K562 (cell line): ENCODE measurements around the gene ABCC11. TPM values are rescaled to one million over a fixed set of nuclear protein-coding genes. Genes with fewer than 3 reads are reported as not detected.

Experiments
- ATAC-seq: fragments of 200-7000 bp; cut with Tn5 transposase; 3 replicates; pipeline ENCODE4 v1.9.1; 2020; ENCODE audit warnings: moderate library complexity
- BruUV-seq: library from RNA; stranded (reverse); fragments of 400-500 nt; replicated peaks from 2 replicates; lab custom pipeline; 2021; lab: Mats Ljungman, UMichigan
- CTCF ChIA-PET: fragments of 300-600 bp; formaldehyde crosslinking; extraction: SDS; loops from one replicate; lab custom pipeline; 2021; ENCODE audit warnings: low intra/inter-chr PET ratio; lab: Yijun Ruan, JAX
- POLR2A ChIA-PET: fragments of 300-600, 350-650 bp; sonication (Branson Sonifier 250); formaldehyde crosslinking; extraction: SDS; loops from one replicate; lab custom pipeline; 2021; ENCODE audit warnings: antibody characterized with exemption, inconsistent platforms; lab: Yijun Ruan, JAX
- DNase-seq, 4 experiments: peaks; one replicate each; pipeline versions ENCODE4 v3.0.0 to v3.0.0-alpha.2; 2011 to 2018; ENCODE audit warnings: low spot score in 3 of 4, mixed read lengths in 3 of 4; ENCODE audit errors: extremely low read depth in 1 of 4
- FAIRE-seq: peaks from 2 replicates; lab custom pipeline; 2011; peaks lifted over from hg19 to GRCh38; lab: Jason Lieb, UNC
- H2AFZ ChIP-seq: 2 replicates; pipeline ENCODE4 v1.6.0; 2011; ENCODE audit warnings: low read depth, low read length, control low read depth, inconsistent platforms
- H3K27ac ChIP-seq: fragments of 200-600 bp; 3 replicates; pipeline ENCODE4 v1.8.0; 2011; ENCODE audit warnings: low read depth, mild to moderate bottlenecking, control low read depth, inconsistent platforms, low read length, moderate library complexity, mixed read lengths; ENCODE audit errors: extremely low read depth
- H3K27me3 ChIP-seq, 2 experiments: fragments of 300-600 bp in 1 of 2; 2 replicates in 1 of 2; 3 replicates in 1 of 2; pipeline versions ENCODE4 v1.6.0 to v1.8.0; 2011; ENCODE audit warnings: inconsistent platforms in 2 of 2, low read length in 2 of 2, mild to moderate bottlenecking in 1 of 2, mixed read lengths in 1 of 2, moderate library complexity in 1 of 2; ENCODE audit not compliant: control insufficient read depth in 2 of 2, insufficient read depth in 2 of 2
- H3K36me3 ChIP-seq: fragments of 300-600 bp; 3 replicates; pipeline ENCODE4 v1.8.0; 2011; ENCODE audit warnings: mild to moderate bottlenecking, low read length, inconsistent platforms; ENCODE audit not compliant: control insufficient read depth, insufficient read depth
- H3K4me1 ChIP-seq, 2 experiments: fragments of 200-600 bp in 1 of 2; replicated peaks in 1 of 2; 2 replicates in 1 of 2; 3 replicates in 1 of 2; pipeline versions ENCODE4 v1.5.1 to v1.8.0; 2011; ENCODE audit warnings: inconsistent platforms in 2 of 2, low read length in 2 of 2, mild to moderate bottlenecking in 1 of 2, mixed read lengths in 1 of 2, moderate library complexity in 1 of 2; ENCODE audit not compliant: control insufficient read depth in 2 of 2, insufficient read depth in 2 of 2
- H3K4me2 ChIP-seq: 2 replicates; pipeline ENCODE4 v1.6.1; 2011; ENCODE audit warnings: low read length, control low read depth, inconsistent platforms, mixed read lengths; ENCODE audit not compliant: insufficient read depth
- H3K4me3 ChIP-seq: fragments of 200-600 bp; sonication (generic), shearing (Covaris generic); 2 replicates; pipeline ENCODE4 v1.5.1; 2016; ENCODE audit warnings: control low read depth, inconsistent platforms
- H3K79me2 ChIP-seq: fragments of 200-600 bp; 3 replicates; pipeline ENCODE4 v1.8.0; 2011; ENCODE audit warnings: low read length, inconsistent platforms; ENCODE audit not compliant: control insufficient read depth, insufficient read depth
- H3K9ac ChIP-seq, 2 experiments: 2 replicates each; pipeline versions ENCODE4 v1.6.0 to v1.6.1; 2011; ENCODE audit warnings: low read depth in 2 of 2, low read length in 2 of 2, control low read depth in 1 of 2, inconsistent platforms in 1 of 2, mild to moderate bottlenecking in 1 of 2, mixed read lengths in 1 of 2; ENCODE audit not compliant: insufficient read depth in 1 of 2
- H3K9me1 ChIP-seq: one replicate; pipeline ENCODE4 v1.6.0; 2011; ENCODE audit warnings: inconsistent platforms, mild to moderate bottlenecking, low read length, moderate library complexity; ENCODE audit not compliant: control insufficient read depth, insufficient read depth
- H3K9me3 ChIP-seq: replicated peaks from 2 replicates; pipeline ENCODE4 v1.5.1; 2011; ENCODE audit warnings: low read depth, low read length, inconsistent platforms; ENCODE audit not compliant: control insufficient read depth, insufficient read depth
- H4K20me1 ChIP-seq: replicated peaks from 2 replicates; pipeline ENCODE4 v1.6.1; 2011; ENCODE audit warnings: low read length, inconsistent platforms, mixed read lengths; ENCODE audit not compliant: control insufficient read depth, insufficient read depth
- CHCHD3 ChIP-seq: fragments of 250-450 bp; sonication (Bioruptor Pico); IDR thresholded peaks from 2 replicates; pipeline ENCODE4 v2.1.2; 2022; ENCODE audit warnings: mild to moderate bottlenecking
- CREM ChIP-seq: IDR thresholded peaks from 2 replicates; pipeline ENCODE4 v1.6.1; 2014; ENCODE audit warnings: antibody characterized with exemption, low read depth
- DACH1 ChIP-seq: fragments of 450-650 bp; IDR thresholded peaks from 2 replicates; pipeline ENCODE4 v1.6.1; 2018; ENCODE audit not compliant: partially characterized antibody
- ETV5 ChIP-seq: sonication (generic); formaldehyde crosslinking; IDR thresholded peaks from 2 replicates; pipeline ENCODE4 v1.4.0; 2020; ENCODE audit warnings: low read depth, mild to moderate bottlenecking, missing genetic modification reagents
- MECOM ChIP-seq: fragments of 250-450 bp; sonication (Bioruptor Pico); IDR thresholded peaks from 2 replicates; pipeline ENCODE4 v1.8.0; 2022; ENCODE audit warnings: inconsistent platforms
- MYC ChIP-seq, 2 experiments: fragments of 250-450 bp in 1 of 2; sonication (Bioruptor Pico) in 1 of 2; IDR thresholded peaks; 2 replicates each; pipeline versions ENCODE4 v1.5.1 to v1.6.1; 2012 to 2021; ENCODE audit warnings: low read depth in 2 of 2, borderline replicate concordance in 1 of 2, improper control_type of control experiment in 1 of 2, low read length in 1 of 2, mild to moderate bottlenecking in 1 of 2, moderate library complexity in 1 of 2
- NR2C1 ChIP-seq, 2 experiments: fragments of 450-650 bp; IDR thresholded peaks; 2 replicates each; pipeline ENCODE4 v1.6.1; 2017; ENCODE audit warnings: mild to moderate bottlenecking in 2 of 2, antibody characterized with exemption in 1 of 2, inconsistent platforms in 1 of 2, missing compliant biosample characterization in 1 of 2, missing genetic modification characterization in 1 of 2
- SP1 ChIP-seq: sonication (generic); formaldehyde crosslinking; IDR thresholded peaks from 2 replicates; pipeline ENCODE4 v1.8.1; 2022; ENCODE audit warnings: mild to moderate bottlenecking, missing genetic modification reagents
- SPI1 ChIP-seq: IDR thresholded peaks from 2 replicates; pipeline ENCODE4 v1.6.1; 2011; ENCODE audit warnings: low read depth, low read length, control low read depth, borderline replicate concordance
- SRF ChIP-seq, 2 experiments: fragments of 250-450, 450-650 bp in 1 of 2; sonication (Bioruptor Pico) in 1 of 2; sonication (generic) in 1 of 2; formaldehyde crosslinking; IDR thresholded peaks; 2 replicates each; pipeline versions ENCODE4 v1.5.0 to v1.5.1; 2020 to 2022; ENCODE audit warnings: mild to moderate bottlenecking in 1 of 2, missing genetic modification reagents in 1 of 2
- ZNF384 ChIP-seq: IDR thresholded peaks from 2 replicates; pipeline ENCODE4 v1.6.1; 2012; ENCODE audit warnings: low read depth, low read length, improper control_type of control experiment
- WGBS: fragments of 100-300 bp; shearing (Covaris generic); methylation state at CpG from one replicate; pipeline ENCODE4 v1.1.6; 2016; ENCODE audit warnings: low coverage, mixed read lengths; ENCODE audit not compliant: insufficient coverage; ENCODE audit errors: missing lambda C conversion rate; 5-methylcytosine and 5-hydroxymethylcytosine counted together
- in situ Hi-C: fragments of 300-500 bp; cut with MboI; formaldehyde crosslinking; loops from 4 replicates; pipeline ENCODE4 v1.15.0; 2018; ENCODE audit warnings: inconsistent platforms, mixed read lengths
- intact Hi-C: fragments of 100-400 bp; cut with micrococcal nuclease; formaldehyde crosslinking; loops from 2 replicates; pipeline ENCODE4 v1.14.2; 2022
- polyA plus RNA-seq, 8 experiments: library from polyadenylated mRNA; depleted of rRNA in 4 of 8; stranded (reverse) in 5 of 8; unstranded in 3 of 8; fragments of >200 nt; fragmentation: Nextera tagmentation in 2 of 8; fragmentation: Illumina TruSeq in 1 of 8; extraction: Ambion mirVana in 2 of 8; extraction: Trizol in 1 of 8; gene quantifications; 2 replicates each; pipeline versions ENCODE4 v1.2.1 to v1.2.3, GENCODE V29; 2011 to 2014; ENCODE audit warnings: inconsistent platforms in 1 of 8, missing spikeins in 1 of 8
- total RNA-seq, 7 experiments: library from RNA; depleted of rRNA in 6 of 7; stranded (reverse); fragments of >200 nt in 6 of 7; fragmentation: Illumina TruSeq in 2 of 7; extraction: Trizol in 2 of 7; gene quantifications; 2 replicates each; pipeline versions ENCODE4 v1.2.1 to v1.2.3, GENCODE V29; 2011 to 2021; ENCODE audit warnings: low replicate concordance in 1 of 7
- TF ChIP-seq, protein P1 (sequence below): sonication (generic); formaldehyde crosslinking; IDR thresholded peaks from 2 replicates; pipeline ENCODE4 v1.8.0; 2022; ENCODE audit warnings: mild to moderate bottlenecking, missing genetic modification reagents, borderline replicate concordance
- TF ChIP-seq, protein P2 (sequence below): conservative IDR thresholded peaks from 2 replicates; pipeline ENCODE4 v1.6.1; 2011; ENCODE audit warnings: low read depth, mild to moderate bottlenecking, low read length; ENCODE audit not compliant: control insufficient read depth

Gene ABCC11
- total and polyA plus RNA-seq, 9 of the 15 experiments (the other 6 are each of a cell fraction or from before 2014, with no cell fraction given), result 0.04 to 0.14 (median 0.04) TPM; not detected in 6

DNA sequence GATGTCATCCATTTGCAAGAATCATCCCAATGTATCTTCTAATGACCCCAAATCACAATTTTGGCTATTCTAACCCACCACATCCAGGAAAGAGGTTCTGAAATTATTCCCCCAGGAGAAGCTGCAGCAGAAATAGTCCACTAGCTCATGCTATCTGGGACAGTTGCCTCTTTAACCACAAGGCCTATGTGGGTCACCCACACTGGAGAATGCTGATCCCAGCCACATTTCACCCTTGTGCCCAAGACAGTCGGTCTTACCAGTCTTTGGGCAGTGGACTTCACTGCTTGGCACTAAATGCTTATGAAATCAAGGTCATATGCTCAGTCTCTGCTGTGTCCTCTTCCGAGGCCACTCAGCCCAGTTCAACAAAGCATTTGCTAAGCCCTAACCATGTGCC, 118.6 kb downstream of the ABCC11 start:
- in situ Hi-C loops (no loop called here), intact Hi-C loops (no loop called here)
- no peak for FAIRE-seq
- Histone ChIP-seq H3K9me3 (no peaks in the 10 kb centered on the region), H3K9me1 (no peaks in the 10 kb centered on the region), H3K9ac (no peak overlapping the region), H3K36me3 (no peaks in the 10 kb centered on the region), H2AFZ (no peak overlapping the region), H3K4me1 (no peaks in the 10 kb centered on the region; a peak in 1 of 5 replicates), H3K4me2 (no peak overlapping the region), H4K20me1 (no peaks in the 10 kb centered on the region; the same call in 1 of the 2 replicates), H3K4me3 (no peak overlapping the region), H3K79me2 (no peaks in the 10 kb centered on the region), H3K27ac (no peak overlapping the region), H3K27me3 (peaks cover 0 to 17% of the 10 kb centered on the region in 2 experiments; a peak in 2 of 5 replicates)
- POLR2A ChIA-PET, result no interaction called here
- no peak for DNase-seq
- 0% methylated on average over 2 of the region's 2 CpGs for WGBS
- BruUV-seq, result no TSS peak
- ATAC-seq, result no peak
- CTCF ChIA-PET, result no interaction called here
- TF ChIP-seq SP1, result no peak
- TF ChIP-seq SPI1, result no peak
- no peak for TF ChIP-seq MYC (IDR thresholded peaks at IDR 0.05; ENCODE audit: low read depth, low read length)
- no peak for TF ChIP-seq MYC (CRISPR knock-in tag; IDR thresholded peaks at IDR 0.05; ENCODE audit: borderline replicate concordance, low read depth)
- no peak for TF ChIP-seq MECOM (CRISPR knock-in tag)
- TF ChIP-seq SRF (CRISPR knock-in tag; IDR thresholded peaks at IDR 0.05), result no peak
- no peak for TF ChIP-seq ZNF384
- TF ChIP-seq, protein P1, sequence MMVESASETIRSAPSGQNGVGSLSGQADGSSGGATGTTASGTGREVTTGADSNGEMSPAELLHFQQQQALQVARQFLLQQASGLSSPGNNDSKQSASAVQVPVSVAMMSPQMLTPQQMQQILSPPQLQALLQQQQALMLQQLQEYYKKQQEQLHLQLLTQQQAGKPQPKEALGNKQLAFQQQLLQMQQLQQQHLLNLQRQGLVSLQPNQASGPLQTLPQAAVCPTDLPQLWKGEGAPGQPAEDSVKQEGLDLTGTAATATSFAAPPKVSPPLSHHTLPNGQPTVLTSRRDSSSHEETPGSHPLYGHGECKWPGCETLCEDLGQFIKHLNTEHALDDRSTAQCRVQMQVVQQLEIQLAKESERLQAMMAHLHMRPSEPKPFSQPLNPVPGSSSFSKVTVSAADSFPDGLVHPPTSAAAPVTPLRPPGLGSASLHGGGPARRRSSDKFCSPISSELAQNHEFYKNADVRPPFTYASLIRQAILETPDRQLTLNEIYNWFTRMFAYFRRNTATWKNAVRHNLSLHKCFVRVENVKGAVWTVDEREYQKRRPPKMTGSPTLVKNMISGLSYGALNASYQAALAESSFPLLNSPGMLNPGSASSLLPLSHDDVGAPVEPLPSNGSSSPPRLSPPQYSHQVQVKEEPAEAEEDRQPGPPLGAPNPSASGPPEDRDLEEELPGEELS (CRISPR knock-in tag), result no peak
- TF ChIP-seq NR2C1 (IDR thresholded peaks at IDR 0.05), result no peak
- no peak for TF ChIP-seq NR2C1 (tag; IDR thresholded peaks at IDR 0.05)
- no peak for TF ChIP-seq DACH1
- no peak for TF ChIP-seq CHCHD3
- TF ChIP-seq CREM, result no peak
- no peak for TF ChIP-seq ETV5 (CRISPR knock-in tag)
- TF ChIP-seq, protein P2, sequence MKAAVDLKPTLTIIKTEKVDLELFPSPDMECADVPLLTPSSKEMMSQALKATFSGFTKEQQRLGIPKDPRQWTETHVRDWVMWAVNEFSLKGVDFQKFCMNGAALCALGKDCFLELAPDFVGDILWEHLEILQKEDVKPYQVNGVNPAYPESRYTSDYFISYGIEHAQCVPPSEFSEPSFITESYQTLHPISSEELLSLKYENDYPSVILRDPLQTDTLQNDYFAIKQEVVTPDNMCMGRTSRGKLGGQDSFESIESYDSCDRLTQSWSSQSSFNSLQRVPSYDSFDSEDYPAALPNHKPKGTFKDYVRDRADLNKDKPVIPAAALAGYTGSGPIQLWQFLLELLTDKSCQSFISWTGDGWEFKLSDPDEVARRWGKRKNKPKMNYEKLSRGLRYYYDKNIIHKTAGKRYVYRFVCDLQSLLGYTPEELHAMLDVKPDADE, result no peak
